Measurements from ENCODE around the gene SH3RF1.

SH3RF1 gene

GRCh38 chr4:169158046-169158445 is 112.7 kb downstream of the SH3RF1 start:
- in situ Hi-C loops (cut with MboI; ENCODE audit: low sequenced_read_pairs): no loop called here
- Histone ChIP-seq H3K9me3 (no peaks in the 10 kb centered on the region), H3K4me1 (peaks cover 15% of the 10 kb centered on the region), H3K36me3 (replicated peaks) (0 out of 2 replicates have a peak, but pooled peaks cover 3% of the 10 kb centered on the region), H3K27me3 (ENCODE audit: low read depth) (no peaks in the 10 kb centered on the region), H3K4me3 (no peak overlapping the region)
- no peak for DNase-seq (ENCODE audit: low spot score in 2 of 2)

DNA sequence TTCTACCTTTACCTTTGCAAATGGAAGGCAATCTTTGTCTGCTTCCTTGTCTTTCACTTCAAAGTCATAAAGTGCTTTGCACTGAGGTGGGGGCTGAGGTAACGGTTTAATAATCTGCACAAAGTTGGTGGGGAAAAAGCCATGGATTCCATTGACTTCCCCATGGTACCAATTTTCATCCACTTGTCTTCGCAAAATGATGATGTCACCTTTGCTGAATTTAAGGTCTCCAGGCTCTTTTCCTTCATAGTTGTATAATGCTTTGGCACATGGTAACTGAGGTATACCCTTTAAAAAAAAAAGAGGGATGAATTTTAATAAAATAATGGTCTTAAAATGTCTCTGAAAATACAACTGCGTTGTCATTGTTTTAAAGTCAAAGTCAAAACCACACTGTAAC is 114.4 kb downstream of the SH3RF1 start:
- DNase-seq (ENCODE audit: low spot score in 2 of 2): no peak
- Histone ChIP-seq H3K4me3 (no peak overlapping the region), H3K4me1 (peaks cover 15% of the 10 kb centered on the region), H3K27me3 (ENCODE audit: low read depth) (no peaks in the 10 kb centered on the region), H3K9me3 (no peaks in the 10 kb centered on the region), H3K36me3 (replicated peaks) (0 out of 2 replicates have a peak, but pooled peaks cover 3% of the 10 kb centered on the region)
- in situ Hi-C loops (cut with MboI; ENCODE audit: low sequenced_read_pairs): no loop called here

DNA sequence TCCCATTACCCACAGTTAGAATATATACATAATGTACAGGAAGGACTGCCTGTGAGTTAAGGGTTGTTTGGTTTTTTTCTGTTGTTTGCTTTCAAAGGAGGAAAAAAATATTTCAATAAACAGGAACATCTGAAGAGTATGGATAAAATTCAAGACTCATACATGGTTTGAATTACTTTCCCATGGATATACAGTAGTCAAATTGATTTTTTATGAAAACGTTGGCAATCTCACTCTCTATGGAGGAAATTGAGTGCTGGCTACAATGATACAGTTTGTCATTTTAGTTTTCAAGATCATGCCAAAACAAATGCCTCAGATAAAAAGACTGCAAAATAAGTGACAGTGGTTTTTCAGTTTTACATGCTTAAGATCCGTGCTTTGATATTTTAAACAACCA is 116.6 kb downstream of the SH3RF1 start:
- Histone ChIP-seq H3K36me3 (replicated peaks) (0 out of 2 replicates have a peak, but pooled peaks cover 3% of the 10 kb centered on the region), H3K9me3 (no peaks in the 10 kb centered on the region), H3K4me3 (no peak overlapping the region), H3K27me3 (ENCODE audit: low read depth) (no peaks in the 10 kb centered on the region), H3K4me1 (no peaks in the 10 kb centered on the region; the same call in 1 of the 2 replicates)
- in situ Hi-C loops (cut with MboI; ENCODE audit: low sequenced_read_pairs): no loop called here
- DNase-seq (ENCODE audit: low spot score in 2 of 2): no peak

DNA sequence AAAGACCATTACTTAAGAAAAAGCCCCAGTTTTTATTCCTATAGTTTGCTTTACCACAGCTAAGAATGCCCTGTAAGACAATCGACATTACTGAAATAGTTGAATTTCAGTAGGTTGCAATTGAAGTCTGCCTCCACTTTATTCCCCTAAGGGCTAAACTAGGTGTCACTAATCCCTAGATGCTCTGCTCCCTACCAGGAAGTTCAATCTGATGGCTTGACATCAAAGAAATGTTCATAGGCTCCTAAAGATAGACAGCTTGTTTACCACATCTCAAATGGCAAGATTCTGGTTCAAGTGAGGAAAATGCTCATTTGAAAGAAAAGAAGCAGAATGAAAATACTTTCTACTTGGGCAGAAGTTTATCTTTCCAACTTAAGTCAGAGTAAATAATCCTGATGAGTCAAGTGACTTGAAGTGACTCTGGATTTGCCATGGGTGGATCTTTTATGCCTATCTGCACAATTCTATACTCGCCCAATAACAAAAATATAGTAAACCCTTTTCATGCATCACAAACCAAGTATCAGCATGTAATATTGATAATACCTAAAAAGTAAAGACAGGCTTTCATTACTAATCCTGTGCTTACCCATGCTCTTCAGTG is 117.2 kb downstream of the SH3RF1 start:
- 0 out of 2 replicates have a peak, but pooled peaks cover 3% of the 10 kb centered on the region for H3K36me3 ChIP-seq (replicated peaks)
- no peaks in the 10 kb centered on the region for H3K9me3 ChIP-seq
- in situ Hi-C loops (cut with MboI; ENCODE audit: low sequenced_read_pairs): no loop called here
- H3K4me1 ChIP-seq: no peaks in the 10 kb centered on the region; the same call in 1 of the 2 replicates
- no peak overlapping the region for H3K4me3 ChIP-seq
- DNase-seq (ENCODE audit: low spot score in 2 of 2): no peak
- H3K27me3 ChIP-seq (ENCODE audit: low read depth): no peaks in the 10 kb centered on the region

DNA sequence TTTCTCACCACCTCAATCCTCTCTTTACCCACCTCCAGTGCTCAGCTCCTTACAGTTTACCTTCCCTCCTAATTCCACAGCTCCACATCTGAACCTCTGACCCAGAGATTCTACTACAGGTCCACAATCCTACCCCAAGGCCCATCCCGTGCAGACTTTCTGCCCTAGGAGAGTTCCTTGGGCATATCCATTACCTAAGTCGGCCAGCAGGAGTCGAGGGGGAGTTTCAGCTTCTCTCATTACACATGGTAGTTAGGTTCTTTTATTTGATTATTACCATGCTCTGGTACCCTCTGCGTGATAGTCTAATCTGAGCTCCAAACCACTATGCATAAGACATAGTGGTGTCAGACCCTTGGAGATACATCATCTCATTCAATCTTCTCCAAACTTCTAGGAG is 117.9 kb downstream of the SH3RF1 start:
- no peaks in the 10 kb centered on the region for H3K27me3 ChIP-seq (ENCODE audit: low read depth)
- 0 out of 2 replicates have a peak, but pooled peaks cover 3% of the 10 kb centered on the region for H3K36me3 ChIP-seq (replicated peaks)
- in situ Hi-C loops (cut with MboI; ENCODE audit: low sequenced_read_pairs): no loop called here
- H3K4me1 ChIP-seq: no peaks in the 10 kb centered on the region; the same call in 1 of the 2 replicates
- no peaks in the 10 kb centered on the region for H3K9me3 ChIP-seq
- no peak overlapping the region for H3K4me3 ChIP-seq
- no peak for DNase-seq (ENCODE audit: low spot score in 2 of 2)

GRCh38 chr4:169152098-169152497 is 118.7 kb downstream of the SH3RF1 start:
- no peak for DNase-seq (ENCODE audit: low spot score in 2 of 2)
- in situ Hi-C loops (cut with MboI; ENCODE audit: low sequenced_read_pairs): no loop called here
- H3K36me3 ChIP-seq (replicated peaks): 0 out of 2 replicates have a peak, but pooled peaks cover 3% of the 10 kb centered on the region
- no peaks in the 10 kb centered on the region for H3K9me3 ChIP-seq
- no peak overlapping the region for H3K4me3 ChIP-seq
- H3K4me1 ChIP-seq: no peaks in the 10 kb centered on the region; the same call in 1 of the 2 replicates
- H3K27me3 ChIP-seq (ENCODE audit: low read depth): no peaks in the 10 kb centered on the region

GRCh38 chr4:169151671-169152070 is 119.1 kb downstream of the SH3RF1 start:
- Histone ChIP-seq H3K4me3 (no peak overlapping the region), H3K9me3 (no peaks in the 10 kb centered on the region), H3K4me1 (no peaks in the 10 kb centered on the region; the same call in 1 of the 2 replicates), H3K27me3 (ENCODE audit: low read depth) (no peaks in the 10 kb centered on the region), H3K36me3 (replicated peaks) (0 out of 2 replicates have a peak, but pooled peaks cover 3% of the 10 kb centered on the region)
- in situ Hi-C loops (cut with MboI; ENCODE audit: low sequenced_read_pairs): no loop called here
- DNase-seq (ENCODE audit: low spot score in 2 of 2): no peak

DNA sequence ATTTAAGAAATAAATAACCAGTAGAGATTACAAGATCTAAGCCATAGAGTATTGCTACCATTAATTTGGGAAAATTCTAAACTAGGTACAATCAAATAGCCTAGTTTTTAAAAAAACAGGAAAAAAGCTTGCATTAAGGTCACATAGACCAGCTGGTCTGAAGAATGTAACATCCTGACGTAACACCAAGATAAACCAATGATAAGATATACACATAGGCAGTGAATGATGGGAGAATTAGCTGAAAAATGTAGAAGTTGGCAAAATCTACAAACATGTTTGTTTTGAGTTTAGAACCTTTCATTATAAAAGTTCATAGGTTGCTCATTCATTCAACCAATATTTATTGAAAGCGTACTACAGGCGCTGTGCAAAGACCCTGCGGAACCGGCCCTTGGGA is 120.0 kb downstream of the SH3RF1 start:
- Histone ChIP-seq H3K36me3 (replicated peaks) (0 out of 2 replicates have a peak, but pooled peaks cover 3% of the 10 kb centered on the region), H3K4me3 (no peak overlapping the region), H3K9me3 (no peaks in the 10 kb centered on the region), H3K27me3 (ENCODE audit: low read depth) (no peaks in the 10 kb centered on the region), H3K4me1 (no peaks in the 10 kb centered on the region; the same call in 1 of the 2 replicates)
- DNase-seq (ENCODE audit: low spot score in 2 of 2): no peak
- in situ Hi-C loops (cut with MboI; ENCODE audit: low sequenced_read_pairs): no loop called here

GRCh38 chr4:169148885-169149284 is 121.9 kb downstream of the SH3RF1 start:
- Histone ChIP-seq H3K9me3 (no peaks in the 10 kb centered on the region), H3K4me3 (no peak overlapping the region), H3K4me1 (no peaks in the 10 kb centered on the region), H3K36me3 (replicated peaks) (no peaks in the 10 kb centered on the region; the same call in 1 of the 2 replicates), H3K27me3 (ENCODE audit: low read depth) (no peaks in the 10 kb centered on the region)
- in situ Hi-C loops (cut with MboI; ENCODE audit: low sequenced_read_pairs): no loop called here
- no peak for DNase-seq (ENCODE audit: low spot score in 2 of 2)

GRCh38 chr4:169147191-169147590 is 123.6 kb downstream of the SH3RF1 start:
- Histone ChIP-seq H3K36me3 (replicated peaks) (no peaks in the 10 kb centered on the region; the same call in 1 of the 2 replicates), H3K9me3 (no peaks in the 10 kb centered on the region), H3K27me3 (ENCODE audit: low read depth) (no peaks in the 10 kb centered on the region), H3K4me3 (no peak overlapping the region), H3K4me1 (peaks cover 8% of the 10 kb centered on the region)
- DNase-seq (ENCODE audit: low spot score in 2 of 2): no peak
- in situ Hi-C loops (cut with MboI; ENCODE audit: low sequenced_read_pairs): no loop called here

- Histone ChIP-seq H3K9me3 (no peaks in the 10 kb centered on the region), H3K27me3 (ENCODE audit: low read depth) (no peaks in the 10 kb centered on the region), H3K36me3 (replicated peaks) (no peaks in the 10 kb centered on the region; the same call in 1 of the 2 replicates), H3K4me1 (peaks cover 8% of the 10 kb centered on the region), H3K4me3 (no peak overlapping the region)
- no peak for DNase-seq (ENCODE audit: low spot score in 2 of 2)
- in situ Hi-C loops (cut with MboI; ENCODE audit: low sequenced_read_pairs): no loop called here
Observed at GRCh38 chr4:169144061-169144600, 126.6 kb downstream of the SH3RF1 start.

DNA sequence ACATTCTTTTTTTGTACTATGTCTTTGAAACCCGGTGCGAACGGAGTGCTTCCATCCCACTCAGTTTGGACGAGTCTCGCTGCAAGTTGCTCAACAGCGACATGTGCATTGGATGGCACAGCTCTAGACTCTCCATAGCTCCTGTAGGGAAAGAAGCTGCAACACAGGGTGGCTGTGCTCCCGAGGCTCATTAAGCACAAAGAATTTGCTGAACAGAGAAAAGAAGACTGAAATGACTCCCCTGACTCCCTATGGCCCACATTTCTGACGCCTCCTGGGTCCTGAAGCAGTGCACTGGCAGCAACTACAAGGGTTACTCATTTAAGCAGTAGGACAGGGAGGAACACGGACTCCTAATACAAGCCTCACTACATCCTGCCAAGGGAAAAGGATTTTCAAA is 127.4 kb downstream of the SH3RF1 start:
- Histone ChIP-seq H3K27me3 (ENCODE audit: low read depth) (no peaks in the 10 kb centered on the region), H3K36me3 (replicated peaks) (no peaks in the 10 kb centered on the region; the same call in 1 of the 2 replicates), H3K9me3 (no peaks in the 10 kb centered on the region), H3K4me1 (peaks cover 8% of the 10 kb centered on the region), H3K4me3 (no peak overlapping the region)
- no peak for DNase-seq (ENCODE audit: low spot score in 2 of 2)
- in situ Hi-C loops (cut with MboI; ENCODE audit: low sequenced_read_pairs): no loop called here

GRCh38 chr4:169142906-169143305 is 127.8 kb downstream of the SH3RF1 start:
- no peaks in the 10 kb centered on the region; the same call in 1 of the 2 replicates for H3K36me3 ChIP-seq (replicated peaks)
- no peaks in the 10 kb centered on the region for H3K9me3 ChIP-seq
- no peak overlapping the region for H3K4me3 ChIP-seq
- H3K4me1 ChIP-seq: peaks cover 8% of the 10 kb centered on the region
- in situ Hi-C loops (cut with MboI; ENCODE audit: low sequenced_read_pairs): no loop called here
- no peaks in the 10 kb centered on the region for H3K27me3 ChIP-seq (ENCODE audit: low read depth)
- no peak for DNase-seq (ENCODE audit: low spot score in 2 of 2)

GRCh38 chr4:169142391-169142790 is 128.4 kb downstream of the SH3RF1 start:
- peaks cover 8% of the 10 kb centered on the region for H3K4me1 ChIP-seq

More at GRCh38 chr4:169142391-169142790, 128.4 kb downstream of the SH3RF1 start:
- no peak for DNase-seq (ENCODE audit: low spot score in 2 of 2)
- Histone ChIP-seq H3K9me3 (no peaks in the 10 kb centered on the region), H3K4me3 (no peak overlapping the region), H3K36me3 (replicated peaks) (no peaks in the 10 kb centered on the region; the same call in 1 of the 2 replicates), H3K27me3 (ENCODE audit: low read depth) (no peaks in the 10 kb centered on the region)
- in situ Hi-C loops (cut with MboI; ENCODE audit: low sequenced_read_pairs): no loop called here

Data from HAP-1 (cell line).